Esophagus muscularis mucosa (tissue), 4 donors: Measurements from ENCODE around the gene MTM1. TPM values are rescaled to one million over a fixed set of nuclear protein-coding genes. Genes with fewer than 3 reads are reported as not detected.

Source experiments
- DNase-seq: peaks from one replicate; pipeline ENCODE4 v3.0.0-alpha.2; 2017; ENCODE audit errors: extremely low spot score
- H3K27ac ChIP-seq, 4 donors: fragments of 200-600 bp; sonication (generic); replicated peaks in 1 of 4; 1 replicate in 3 of 4; 2 replicates in 1 of 4; pipeline ENCODE4 v1.5.1; 2016 to 2019; ENCODE audit warnings: mild to moderate bottlenecking in 1 of 4
- H3K27me3 ChIP-seq, 4 donors: fragments of 200-600 bp; sonication (generic); one replicate each; pipeline versions ENCODE4 v1.5.1 to v1.6.0; 2016 to 2019
- H3K36me3 ChIP-seq, 4 donors: fragments of 200-600 bp; sonication (generic); one replicate each; pipeline ENCODE4 v1.5.1; 2016 to 2019
- H3K4me1 ChIP-seq, 4 donors: fragments of 200-600 bp; sonication (generic); one replicate each; pipeline ENCODE4 v1.5.1; 2016 to 2019
- H3K4me3 ChIP-seq, 4 donors: fragments of 200-600 bp; sonication (generic); 1 replicate in 2 of 4; 2 replicates in 2 of 4; pipeline ENCODE4 v1.5.1; 2016 to 2019; ENCODE audit warnings: mild to moderate bottlenecking in 4 of 4, moderate library complexity in 1 of 4
- H3K9me3 ChIP-seq, 4 donors: fragments of 200-600 bp; sonication (generic); 1 replicate in 3 of 4; 2 replicates in 1 of 4; pipeline ENCODE4 v1.5.1; 2016 to 2019
- CTCF ChIP-seq, 3 experiments: fragments of 200-600 bp in 2 of 3; fragments of 450-650 bp in 1 of 3; sonication (generic) in 2 of 3; IDR thresholded peaks; one replicate each; pipeline ENCODE4 v1.5.1; 2017 to 2019; ENCODE audit warnings: antibody characterized with exemption in 3 of 3, mild to moderate bottlenecking in 2 of 3, moderate library complexity in 1 of 3
- EP300 ChIP-seq: sonication (generic); formaldehyde crosslinking; IDR thresholded peaks from one replicate; pipeline ENCODE4 v1.6.1; 2017; ENCODE audit warnings: antibody characterized with exemption
- POLR2A ChIP-seq: fragments of 450-650 bp; IDR thresholded peaks from one replicate; pipeline ENCODE4 v1.6.1; 2017; ENCODE audit warnings: antibody characterized with exemption, moderate library complexity, mild to moderate bottlenecking, low read depth
- POLR2AphosphoS5 ChIP-seq, 2 donors: sonication (generic); formaldehyde crosslinking; IDR thresholded peaks; one replicate each; pipeline ENCODE4 v1.6.1; 2017; ENCODE audit warnings: antibody characterized with exemption in 2 of 2
- WGBS: methylation state at CpG from one replicate; pipeline ENCODE4 v1.1.5; 2018; 5-methylcytosine and 5-hydroxymethylcytosine counted together
- intact Hi-C: fragments of 100-400 bp; cut with DNase I; formaldehyde crosslinking; loops from one replicate; pipeline ENCODE4 v1.15.1; 2023
- total RNA-seq, 4 donors: library from RNA; depleted of rRNA; stranded (reverse); fragments of >200 nt; gene quantifications; one replicate each; pipeline versions ENCODE4 v1.1.0 to v1.2.1, GENCODE V29; 2016

MTM1 gene
- total RNA-seq, 4 donors from 2014 or later, result 7.9 to 15.5 (median 11.4) TPM

GRCh38 chrX:150544222-150544787, 24.1 kb upstream of the MTM1 start:
- DNase-seq, result no peak
- H3K27me3 ChIP-seq, result no peaks in the 10 kb centered on the region
- WGBS, result 72% methylated on average over 11 of the region's 11 CpGs
- no peak overlapping the region for H3K4me3 ChIP-seq
- intact Hi-C loops, result no loop called here
- TF ChIP-seq POLR2AphosphoS5 (IDR thresholded peaks at IDR 0.05) (no peak), POLR2A (no peak), CTCF (IDR thresholded peaks at IDR 0.05) (no peak), EP300 (no peak)
- H3K36me3 ChIP-seq, result no peaks in the 10 kb centered on the region
- H3K9me3 ChIP-seq, result no peaks in the 10 kb centered on the region
- H3K27ac ChIP-seq, result no peak overlapping the region
- peaks cover 14 to 24% (median 18%) of the 10 kb centered on the region in 4 donors for H3K4me1 ChIP-seq

GRCh38 chrX:150544835-150545770, 23.3 kb upstream of the MTM1 start:
- WGBS, result 81% methylated on average over 8 of the region's 8 CpGs

GRCh38 chrX:150546711-150547153, 21.7 kb upstream of the MTM1 start:
- intact Hi-C loops, result no loop called here
- TF ChIP-seq EP300 (no peak), POLR2A (no peak), CTCF (IDR thresholded peaks at IDR 0.05) (no peak), POLR2AphosphoS5 (IDR thresholded peaks at IDR 0.05) (no peak)
- Histone ChIP-seq H3K36me3 (no peaks in the 10 kb centered on the region), H3K27me3 (no peaks in the 10 kb centered on the region), H3K4me3 (peak overlapping the region in 1 of 4 donors; percentile 48), H3K9me3 (no peaks in the 10 kb centered on the region), H3K4me1 (peaks cover 14 to 24% (median 18%) of the 10 kb centered on the region in 4 donors), H3K27ac (peak overlapping the region; percentile 71 to 81 (median 76))
- 63% methylated on average over 8 of the region's 9 CpGs for WGBS
- DNase-seq, result no peak

More at GRCh38 chrX:150544835-150545770, 23.3 kb upstream of the MTM1 start:
- H3K36me3 ChIP-seq, result no peaks in the 10 kb centered on the region
- H3K4me1 ChIP-seq, result peaks cover 14 to 24% (median 18%) of the 10 kb centered on the region in 4 donors
- DNase-seq, result no peak
- no peak for TF ChIP-seq POLR2AphosphoS5 (IDR thresholded peaks at IDR 0.05)
- TF ChIP-seq POLR2A, result no peak
- TF ChIP-seq EP300, result no peak
- no peak for TF ChIP-seq CTCF (IDR thresholded peaks at IDR 0.05)
- no peak overlapping the region for H3K4me3 ChIP-seq
- intact Hi-C loops, result no loop called here
- H3K27ac ChIP-seq, result no peak overlapping the region
- no peaks in the 10 kb centered on the region for H3K27me3 ChIP-seq
- H3K9me3 ChIP-seq, result no peaks in the 10 kb centered on the region

- TF ChIP-seq EP300 (no peak), POLR2AphosphoS5 (IDR thresholded peaks at IDR 0.05) (peak; percentile 56 to 67), CTCF (IDR thresholded peaks at IDR 0.05) (no peak), POLR2A (no peak)
- H3K27me3 ChIP-seq, result no peaks in the 10 kb centered on the region
- H3K4me1 ChIP-seq, result peaks cover 14 to 24% (median 18%) of the 10 kb centered on the region in 4 donors
- no peaks in the 10 kb centered on the region for H3K36me3 ChIP-seq
- intact Hi-C loops, result no loop called here
- peak overlapping the region; percentile 71 to 81 (median 76) for H3K27ac ChIP-seq
- 44% methylated on average over 22 of the region's 54 CpGs for WGBS
- no peaks in the 10 kb centered on the region for H3K9me3 ChIP-seq
- peak; percentile 92 for DNase-seq
- H3K4me3 ChIP-seq, result peak overlapping the region; percentile 46 to 59 (median 48)
These were observed 20.9 kb upstream of the MTM1 start for GRCh38 chrX:150547375-150548115.
